ENCODE measurements around the gene CPA5.
"Not testable (repeated sequence)": the region's sequence is repeated elsewhere in the genome, so short reads cannot be mapped to it uniquely, and the experiment has no call there.

CPA5 gene

DNA sequence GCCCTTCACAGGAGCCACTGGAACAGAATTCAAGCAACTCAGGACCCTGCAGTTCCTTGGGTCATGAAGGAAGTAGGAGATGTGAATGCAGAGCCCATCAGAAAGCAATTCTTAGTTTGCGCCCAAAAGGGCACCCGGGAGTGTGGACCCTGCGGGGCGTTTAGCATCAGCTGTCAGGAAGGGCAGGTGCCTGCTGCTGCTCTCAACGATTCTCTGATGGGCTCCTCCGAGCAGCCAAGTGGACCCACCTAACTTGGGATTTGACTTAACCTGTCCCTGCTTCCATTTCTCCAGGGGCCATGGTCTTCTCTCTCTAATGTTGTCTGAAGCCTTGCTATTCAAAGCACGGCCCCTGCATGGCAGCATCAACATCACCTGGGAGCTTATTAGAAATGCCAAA is 17.1 kb downstream of the CPA5 start:
- DNase-seq: no peak

DNA sequence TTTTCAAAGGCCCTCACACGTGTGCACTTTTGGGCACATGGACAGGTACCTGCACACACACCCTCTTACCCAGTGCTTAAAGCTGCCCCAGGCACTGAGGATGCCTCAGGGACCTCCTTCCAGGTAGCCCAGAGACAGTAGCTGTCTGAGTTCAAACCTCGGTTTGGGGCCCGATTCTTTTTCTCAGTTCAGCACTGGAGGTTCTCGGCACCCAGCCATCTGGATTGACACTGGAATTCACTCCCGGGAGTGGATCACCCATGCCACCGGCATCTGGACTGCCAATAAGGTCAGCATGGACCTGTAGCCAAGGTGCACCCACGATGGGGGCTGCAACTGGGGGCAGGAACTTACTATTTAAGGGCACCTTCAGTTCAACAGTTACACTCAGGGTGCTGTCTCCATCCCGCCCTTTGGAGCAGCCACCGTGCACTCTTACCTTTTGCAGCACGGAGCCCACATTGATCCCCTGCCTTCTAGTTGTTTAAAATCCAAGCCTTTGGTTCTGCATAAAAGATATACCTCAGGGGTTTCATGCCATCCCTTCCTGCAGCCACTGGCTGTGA is 17.7 kb downstream of the CPA5 start:
- no peak for DNase-seq

DNA sequence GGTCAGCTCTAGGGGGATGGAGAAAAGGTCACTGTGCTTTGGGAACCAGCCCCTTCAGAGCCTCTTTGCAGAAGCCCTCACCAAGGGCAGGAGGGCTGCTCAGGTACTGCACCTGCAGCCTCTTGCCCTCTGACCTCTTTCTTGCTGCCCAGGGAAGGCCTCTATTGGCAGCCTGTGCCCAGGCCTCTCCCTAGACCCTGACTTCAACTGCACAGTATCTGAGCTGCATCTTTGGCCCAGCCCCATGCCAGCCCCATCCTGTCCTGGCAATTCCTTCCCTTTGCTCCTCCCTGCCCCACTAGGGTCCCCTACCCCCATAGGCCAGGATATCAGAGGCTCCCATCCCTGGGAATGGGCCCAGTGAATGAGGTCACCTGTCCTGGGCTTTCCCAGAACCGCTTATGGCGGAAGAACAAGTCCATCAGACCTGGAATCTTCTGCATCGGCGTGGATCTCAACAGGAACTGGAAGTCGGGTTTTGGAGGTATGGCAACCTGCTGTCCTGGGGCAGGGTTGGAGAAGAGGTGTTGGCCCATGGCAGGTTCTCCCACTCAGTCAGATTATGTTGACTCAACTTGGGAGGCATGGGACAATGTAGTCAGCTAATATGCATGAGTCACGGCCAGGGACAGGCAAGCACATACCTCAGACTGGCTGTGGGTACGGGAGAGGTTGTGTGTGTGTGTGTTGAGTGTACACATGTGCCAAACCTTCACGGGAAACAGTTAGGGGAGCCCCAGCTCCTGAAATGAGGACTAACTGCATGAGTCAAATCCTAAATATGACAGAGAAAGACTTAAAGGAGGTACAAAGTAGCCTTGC is 18.6 kb downstream of the CPA5 start:
- DNase-seq: no peak

GRCh38 chr7:130364451-130364850 is 19.8 kb downstream of the CPA5 start:
- no peak for DNase-seq

DNA sequence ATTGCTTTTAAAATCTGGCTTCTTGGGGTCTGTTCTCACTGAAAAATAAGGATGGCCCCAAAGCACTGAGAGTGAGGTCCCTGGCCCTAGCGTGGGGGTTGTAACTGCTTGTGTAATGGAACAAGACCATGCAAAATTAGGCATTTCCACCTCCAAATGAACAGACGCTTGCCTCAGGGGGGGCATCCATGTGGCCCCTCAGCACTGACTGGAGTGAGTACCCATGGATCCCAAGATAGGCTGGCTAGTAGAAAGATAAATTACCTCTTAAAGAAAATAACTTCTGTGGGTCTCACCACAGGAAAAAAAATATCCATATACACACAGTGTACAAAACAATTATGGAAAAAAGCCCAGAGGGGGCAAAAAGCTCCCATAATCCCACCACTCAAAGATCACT is 20.5 kb downstream of the CPA5 start:
- DNase-seq: no peak

GRCh38 chr7:130365511-130366441 is 21.2 kb downstream of the CPA5 start:
- peak; percentile 73 for DNase-seq

DNA sequence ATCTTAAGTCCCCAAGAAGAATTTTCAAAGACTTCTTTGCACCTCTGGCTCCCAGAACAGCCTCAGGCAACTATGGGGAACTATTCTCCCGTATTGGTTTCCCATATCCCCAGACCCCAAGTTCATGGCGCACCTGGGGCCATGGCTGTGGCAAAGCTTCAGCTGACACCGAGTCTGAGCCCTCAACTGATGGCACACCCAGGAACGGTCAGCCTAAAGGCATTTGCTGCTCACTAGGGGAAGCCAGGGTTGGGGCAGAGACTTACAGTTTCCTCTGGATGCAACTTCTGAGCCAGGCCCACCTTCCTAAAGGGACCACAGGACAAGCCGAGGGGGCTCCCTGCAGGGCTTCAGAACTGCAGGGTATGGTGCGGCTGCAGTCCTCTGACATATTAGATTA is 21.9 kb downstream of the CPA5 start:
- no peak for DNase-seq

GRCh38 chr7:130367088-130367755 is 22.6 kb downstream of the CPA5 start:
- no peak for DNase-seq

GRCh38 chr7:130367836-130368746 is 23.5 kb downstream of the CPA5 start:
- no peak for DNase-seq

DNA sequence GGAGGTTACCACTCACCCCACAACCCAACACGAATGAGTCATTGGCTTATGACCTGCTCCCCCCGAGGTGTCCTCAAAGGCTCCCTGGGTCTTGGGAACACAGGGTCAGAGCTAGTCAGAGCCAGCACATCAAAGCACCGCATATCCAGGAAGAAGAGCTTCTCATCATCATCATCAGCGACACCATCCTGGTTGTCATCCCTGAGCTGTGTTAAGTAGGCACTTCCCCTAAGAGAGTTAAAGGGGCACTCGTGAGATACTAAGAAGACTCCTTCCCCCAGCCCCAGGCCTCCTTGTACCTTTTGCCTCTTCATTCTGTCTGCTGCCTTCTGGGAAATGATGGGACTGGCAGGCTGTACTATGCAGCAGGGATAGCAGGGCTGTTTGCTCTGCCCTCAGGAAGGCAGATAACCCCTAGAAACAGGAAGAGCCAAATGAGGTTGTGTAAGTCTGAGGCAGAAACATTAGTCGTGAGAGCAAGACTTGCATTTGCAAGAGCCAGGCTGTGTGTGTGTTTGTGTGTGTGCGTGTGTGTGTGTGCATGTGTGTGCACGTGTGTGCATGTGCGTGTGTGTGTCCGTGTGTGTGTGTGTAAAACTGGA is 24.6 kb downstream of the CPA5 start:
- no peak for DNase-seq

DNA sequence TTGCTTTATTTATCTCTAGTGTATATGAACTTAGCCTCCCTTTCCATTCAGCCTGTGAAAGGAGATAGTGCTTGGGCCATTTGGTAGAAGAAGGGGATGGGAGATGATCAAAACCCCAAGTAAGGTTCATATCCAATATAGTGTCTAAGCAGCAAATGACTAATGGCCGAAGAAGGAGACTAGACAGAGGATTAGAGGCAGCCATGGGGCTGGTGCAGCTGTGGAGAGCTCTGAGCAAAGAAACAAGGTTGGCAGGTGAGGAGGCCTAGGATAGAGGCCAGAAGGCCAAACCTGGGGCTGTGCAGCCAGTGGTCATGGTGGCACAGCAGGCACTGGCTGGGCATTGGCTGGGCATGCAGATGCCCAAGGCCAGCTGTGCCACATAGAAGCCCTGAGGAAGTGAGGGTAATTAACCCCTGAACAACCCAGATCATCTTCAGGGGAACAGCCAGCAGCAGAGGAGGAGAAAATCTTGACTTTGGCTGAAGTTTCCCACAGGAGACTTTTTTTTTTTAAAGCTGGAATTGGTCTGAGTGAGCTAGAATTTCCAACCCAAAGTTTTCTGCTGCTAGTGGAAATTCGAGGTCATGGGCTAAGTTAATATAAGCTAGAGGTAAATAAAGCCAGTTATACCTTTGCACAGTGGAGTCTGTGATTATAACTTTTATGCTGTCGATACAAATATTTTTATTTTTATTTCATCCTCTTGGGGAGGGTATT is 25.4 kb downstream of the CPA5 start:
- no peak for DNase-seq

GRCh38 chr7:130371046-130371445 is 26.4 kb downstream of the CPA5 start:
- DNase-seq: no peak

DNA sequence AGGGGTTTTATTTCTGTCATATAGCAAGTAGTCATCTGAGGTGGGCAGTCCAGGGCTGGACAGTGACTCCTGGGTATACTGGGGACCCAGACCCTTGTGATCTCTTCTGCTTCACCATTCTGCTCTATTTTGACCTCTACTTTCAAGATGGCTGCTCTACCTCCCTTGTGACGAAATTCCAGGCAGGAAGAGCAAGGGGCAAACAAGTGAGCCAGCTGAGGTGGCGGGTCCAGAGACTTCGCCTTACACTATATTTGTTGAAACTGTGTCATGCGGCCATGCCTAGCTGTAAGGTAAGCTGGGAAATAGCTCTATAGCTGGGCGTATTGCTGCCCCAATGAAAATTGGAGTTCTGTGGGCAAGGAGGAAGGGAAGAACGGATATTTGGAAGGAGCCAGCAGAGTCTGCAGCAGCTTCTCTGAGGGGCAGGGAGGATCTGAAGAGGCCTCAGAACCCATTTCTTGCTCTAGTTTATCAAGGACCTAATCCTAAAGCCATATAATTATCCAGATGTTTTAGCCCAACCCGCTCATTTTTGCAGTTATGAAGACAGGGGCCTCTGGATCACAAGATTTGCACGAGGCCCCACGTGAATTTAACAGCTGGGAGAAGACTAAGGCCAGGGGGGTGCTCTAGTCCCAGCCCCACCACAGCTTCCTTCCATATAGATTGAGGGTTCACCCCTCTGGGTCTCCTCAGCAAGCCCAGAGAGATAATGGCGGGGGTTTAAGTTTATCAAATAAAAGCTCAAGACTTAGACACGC is 28.0 kb downstream of the CPA5 start:
- DNase-seq: no peak

DNA sequence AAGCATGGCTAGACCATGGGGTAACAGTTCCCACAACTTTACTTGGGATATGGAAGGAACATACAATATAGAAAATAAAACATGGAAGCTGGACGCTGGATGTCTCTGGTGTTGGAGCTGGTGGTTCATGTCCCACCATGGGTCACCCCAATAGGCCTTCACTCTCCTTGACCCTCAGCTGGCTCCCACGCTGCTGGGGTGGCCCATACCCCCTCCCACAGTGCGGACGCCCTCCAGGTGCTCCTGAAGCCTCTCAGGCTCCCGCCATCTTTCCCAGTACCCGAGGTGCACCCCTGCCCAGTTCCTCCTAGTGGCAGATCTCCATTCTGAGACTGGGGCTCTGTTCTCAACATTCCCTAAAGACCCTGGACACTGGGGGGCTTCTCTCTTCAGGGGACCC is 29.9 kb downstream of the CPA5 start:
- DNase-seq: no peak

DNA sequence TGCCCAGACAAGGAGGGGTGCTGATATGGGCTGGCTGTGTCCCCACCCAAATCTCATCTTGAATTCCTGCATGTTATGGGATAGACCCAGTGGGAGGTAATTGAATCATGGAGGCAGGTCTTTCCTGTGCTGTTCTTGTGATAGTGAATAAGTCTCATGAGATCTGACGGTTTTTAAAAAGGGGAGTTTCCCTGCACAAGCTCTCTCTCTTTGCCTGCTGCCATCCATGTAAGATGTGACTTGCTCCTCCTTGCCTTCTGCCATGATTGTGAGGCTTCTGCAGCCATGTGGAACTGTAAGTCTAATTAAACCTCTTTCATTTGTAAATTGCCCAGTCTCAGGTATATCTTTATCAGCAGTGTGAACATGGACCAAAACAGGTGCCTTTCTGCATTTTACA is 31.8 kb downstream of the CPA5 start:
- not testable (repeated sequence) for DNase-seq

- no peak for DNase-seq
Measured at GRCh38 chr7:130377178-130377577, 32.6 kb downstream of the CPA5 start.

DNA sequence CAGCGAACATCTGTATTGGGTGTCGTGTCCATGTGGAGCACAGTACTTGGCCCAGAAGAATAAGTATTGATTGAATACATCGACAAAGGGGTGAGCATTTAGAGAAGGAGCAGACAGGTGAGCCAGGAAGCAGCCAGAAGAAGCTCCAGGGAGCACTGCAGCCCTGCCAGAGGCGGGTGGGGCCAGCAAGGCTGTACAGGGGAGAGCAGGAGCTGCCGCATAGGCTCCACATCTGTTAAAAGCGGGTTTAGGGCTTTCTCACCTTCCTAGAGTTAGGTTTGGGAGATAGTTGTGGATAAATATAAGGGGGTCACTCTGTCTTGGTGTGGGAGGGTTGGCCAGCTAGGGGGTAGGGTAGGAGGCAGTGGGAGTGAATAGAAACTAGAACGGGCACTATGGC is 34.4 kb downstream of the CPA5 start:
- DNase-seq: no peak

GRCh38 chr7:130379532-130379920 is 34.9 kb downstream of the CPA5 start:
- DNase-seq: no peak

DNA sequence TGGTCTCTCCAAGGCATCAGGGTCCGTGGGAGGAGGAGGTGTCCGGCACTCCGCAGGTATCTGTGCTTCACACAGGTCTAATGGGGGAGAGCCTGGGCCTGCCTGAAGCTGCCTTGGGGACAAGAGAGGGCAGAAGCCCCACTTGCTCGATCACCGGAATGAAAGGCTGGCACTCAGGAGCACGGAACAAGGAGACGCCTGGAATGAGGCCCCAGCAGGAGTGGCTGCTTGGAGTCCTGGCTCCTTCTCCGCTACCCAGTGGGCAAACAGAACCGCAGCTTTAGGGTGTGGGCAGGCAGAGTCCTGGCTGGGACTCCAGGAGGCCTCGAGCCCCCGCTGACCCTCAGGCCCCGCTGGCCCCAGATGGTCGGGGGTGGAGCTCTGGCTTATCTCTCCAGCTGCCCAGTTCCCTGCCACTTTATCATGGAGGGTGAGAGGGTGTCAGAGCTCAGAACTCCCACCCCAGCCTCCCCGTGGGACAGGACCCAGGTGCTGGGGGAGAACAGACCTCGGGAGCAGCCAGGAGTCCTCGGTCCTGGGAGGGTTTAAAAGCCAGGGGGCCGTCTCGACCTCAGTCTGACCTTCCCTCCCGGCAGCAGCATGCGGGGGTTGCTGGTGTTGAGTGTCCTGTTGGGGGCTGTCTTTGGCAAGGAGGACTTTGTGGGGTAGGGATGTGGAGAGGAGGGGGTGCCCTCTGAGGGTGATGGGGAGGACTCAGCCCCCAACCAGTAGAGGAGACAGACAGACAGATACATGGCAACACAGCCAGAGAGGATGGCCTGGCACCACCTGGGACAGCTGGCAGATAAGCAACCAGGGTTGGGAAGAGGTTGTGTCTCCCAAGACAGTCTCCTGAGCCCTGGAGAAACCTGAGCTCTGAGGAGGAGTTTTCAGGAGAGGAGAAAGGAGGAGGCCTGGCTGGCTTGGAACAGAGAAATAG is 35.6 kb downstream of the CPA5 start, which contains the start of gene CPA1:
Gene CPA1 (plus strand): TSS at position 574 of the 940 bp plus-strand sequence. CDS start 27 bp downstream, at position 601.
- peak; percentile 64 for DNase-seq
